GM18507 (cell line): ENCODE results near the gene GRK5.

Experiments used
- DNase-seq: peaks from one replicate; pipeline ENCODE4 v3.0.0; 2011; ENCODE audit warnings: low read depth; ENCODE audit not compliant: insufficient read length; ENCODE audit errors: extremely low spot score
- FAIRE-seq: peaks from 2 replicates; lab custom pipeline; 2011; peaks lifted over from hg19 to GRCh38; lab: Jason Lieb, UNC

The GRK5 gene

GRCh38 chr10:119384127-119384526 lies 176.8 kb downstream of the GRK5 start:
- no peak for FAIRE-seq
- no peak for DNase-seq

- no peak for FAIRE-seq
Measured at GRCh38 chr10:119386666-119387065, 179.3 kb downstream of the GRK5 start.

GRCh38 chr10:119388849-119389345 lies 181.5 kb downstream of the GRK5 start:
- DNase-seq (no peak), FAIRE-seq (no peak)

More at GRCh38 chr10:119386666-119387065, 179.3 kb downstream of the GRK5 start:
- DNase-seq: no peak

GRCh38 chr10:119391440-119392251 lies 184.3 kb downstream of the GRK5 start:
- FAIRE-seq (no peak), DNase-seq (no peak)

GRCh38 chr10:119393019-119393418 lies 185.6 kb downstream of the GRK5 start:
- DNase-seq (no peak), FAIRE-seq (no peak)

- no peak for FAIRE-seq
- no peak for DNase-seq
Measured at GRCh38 chr10:119393421-119393820, 186.1 kb downstream of the GRK5 start.

- FAIRE-seq (no peak), DNase-seq (no peak)
Measured at GRCh38 chr10:119393845-119394244, 186.5 kb downstream of the GRK5 start.

GRCh38 chr10:119394657-119395279 lies 187.4 kb downstream of the GRK5 start:
- DNase-seq: no peak

GRCh38 chr10:119395280-119396007 lies 188.1 kb downstream of the GRK5 start:
- FAIRE-seq (peak; percentile 73), DNase-seq (no peak)

More at GRCh38 chr10:119394657-119395279, 187.4 kb downstream of the GRK5 start:
- no peak for FAIRE-seq

- DNase-seq (no peak), FAIRE-seq (no peak)
Measured at GRCh38 chr10:119396008-119396708, 188.8 kb downstream of the GRK5 start.

- DNase-seq (no peak), FAIRE-seq (no peak)
Measured at GRCh38 chr10:119396709-119397071, 189.3 kb downstream of the GRK5 start.

- DNase-seq (no peak), FAIRE-seq (no peak)
Measured at GRCh38 chr10:119397416-119397815, 190.0 kb downstream of the GRK5 start.

GRCh38 chr10:119398996-119399395 lies 191.6 kb downstream of the GRK5 start:
- no peak for FAIRE-seq
- no peak for DNase-seq

- DNase-seq (no peak), FAIRE-seq (no peak)
Measured at GRCh38 chr10:119399466-119399865, 192.1 kb downstream of the GRK5 start.

- FAIRE-seq (no peak), DNase-seq (no peak)
Measured at GRCh38 chr10:119401671-119402395, 194.5 kb downstream of the GRK5 start.

GRCh38 chr10:119403921-119404320 lies 196.6 kb downstream of the GRK5 start:
- DNase-seq: no peak
- FAIRE-seq: no peak

GRCh38 chr10:119404719-119405519 lies 197.5 kb downstream of the GRK5 start:
- no peak for FAIRE-seq
- no peak for DNase-seq

GRCh38 chr10:119405520-119405807 lies 198.1 kb downstream of the GRK5 start:
- DNase-seq (no peak), FAIRE-seq (no peak)
